MM.1S (cell line): ENCODE results near the gene DAB2.

Experiments
- DNase-seq: peaks from one replicate; pipeline ENCODE4 v3.0.0-alpha.2; 2015
- H2AFZ ChIP-seq: fragments of 300-600 bp; sonication (generic); 2 replicates; pipeline ENCODE4 v1.6.0; 2016; ENCODE audit warnings: antibody characterized with exemption, low read length
- H3F3A ChIP-seq: fragments of 300-600 bp; sonication (generic); 2 replicates; pipeline ENCODE4 v1.6.1; 2016; ENCODE audit warnings: mild to moderate bottlenecking, antibody characterized with exemption, low read length, moderate library complexity, mixed read lengths; ENCODE audit not compliant: insufficient read depth
- H3K27ac ChIP-seq: fragments of 300-600 bp; sonication (generic); 2 replicates; pipeline ENCODE4 v1.5.1; 2016; ENCODE audit warnings: mild to moderate bottlenecking, low read length
- H3K27me3 ChIP-seq: fragments of 300-600 bp; sonication (generic); replicated peaks from 2 replicates; pipeline ENCODE4 v1.6.0; 2016; ENCODE audit warnings: low read length; ENCODE audit not compliant: insufficient read depth
- H3K36me3 ChIP-seq: fragments of 300-600 bp; sonication (generic); replicated peaks from 2 replicates; pipeline ENCODE4 v1.6.1; 2016; ENCODE audit warnings: mild to moderate bottlenecking, low read length, mixed read lengths; ENCODE audit not compliant: insufficient read depth
- H3K4me1 ChIP-seq: fragments of 300-600 bp; sonication (generic); 2 replicates; pipeline ENCODE4 v1.6.1; 2016; ENCODE audit warnings: low read length, mixed read lengths
- H3K4me2 ChIP-seq: fragments of 300-600 bp; sonication (generic); 2 replicates; pipeline ENCODE4 v1.6.0; 2016; ENCODE audit warnings: low read depth, low read length
- H3K4me3 ChIP-seq: fragments of 300-600 bp; sonication (generic); 2 replicates; pipeline ENCODE4 v1.5.1; 2016; ENCODE audit warnings: low read length, mixed read lengths
- H3K79me2 ChIP-seq: fragments of 300-600 bp; sonication (generic); 2 replicates; pipeline ENCODE4 v1.6.1; 2016; ENCODE audit warnings: mixed run types, low read length, mixed read lengths
- H3K9ac ChIP-seq: fragments of 300-600 bp; sonication (generic); 2 replicates; pipeline ENCODE4 v1.6.1; 2016; ENCODE audit warnings: low read length, mixed read lengths
- H3K9me2 ChIP-seq: fragments of 300-600 bp; sonication (generic); replicated peaks from 2 replicates; pipeline ENCODE4 v1.6.1; 2016; ENCODE audit warnings: mild to moderate bottlenecking, low read length, mixed read lengths; ENCODE audit not compliant: insufficient read depth
- H3K9me3 ChIP-seq: fragments of 300-600 bp; sonication (generic); replicated peaks from 2 replicates; pipeline ENCODE4 v1.6.1; 2016; ENCODE audit warnings: mild to moderate bottlenecking, low read length, mixed read lengths; ENCODE audit not compliant: insufficient read depth
- H4K20me1 ChIP-seq: fragments of 300-600 bp; sonication (generic); 2 replicates; pipeline ENCODE4 v1.6.1; 2016; ENCODE audit warnings: mild to moderate bottlenecking, low read length, moderate library complexity, mixed read lengths; ENCODE audit not compliant: insufficient read depth
- CTCF ChIP-seq: fragments of 300-600 bp; sonication (generic); IDR thresholded peaks from 2 replicates; pipeline ENCODE4 v1.5.1; 2016; ENCODE audit warnings: antibody characterized with exemption, low read length, mixed read lengths
- EZH2 ChIP-seq: fragments of 300-600 bp; sonication (generic); optimal IDR thresholded peaks from 2 replicates; pipeline ENCODE3; 2017; ENCODE audit warnings: low read depth, mild to moderate bottlenecking, antibody characterized with exemption, low read length, mixed read lengths
- EZH2phosphoT487 ChIP-seq: fragments of 300-600 bp; sonication (generic); IDR thresholded peaks from 2 replicates; pipeline ENCODE4 v1.6.1; 2018; ENCODE audit warnings: antibody characterized with exemption, low read length

The DAB2 gene

GRCh38 chr5:39452846-39453245, 28.1 kb upstream of the DAB2 start:
- no peaks in the 10 kb centered on the region for H4K20me1 ChIP-seq
- H3F3A ChIP-seq: no peaks in the 10 kb centered on the region
- no peak overlapping the region for H3K4me3 ChIP-seq
- no peaks in the 10 kb centered on the region for H3K9me2 ChIP-seq
- no peaks in the 10 kb centered on the region for H3K79me2 ChIP-seq
- H3K4me2 ChIP-seq: no peak overlapping the region
- no peak overlapping the region for H3K9ac ChIP-seq
- no peak overlapping the region for H2AFZ ChIP-seq
- TF ChIP-seq EZH2phosphoT487: no peak
- TF ChIP-seq CTCF: no peak
- no peak for TF ChIP-seq EZH2
- no peak for DNase-seq
- H3K9me3 ChIP-seq: no peaks in the 10 kb centered on the region
- no peaks in the 10 kb centered on the region for H3K27me3 ChIP-seq
- H3K36me3 ChIP-seq: no peaks in the 10 kb centered on the region
- no peaks in the 10 kb centered on the region for H3K4me1 ChIP-seq
- no peak overlapping the region for H3K27ac ChIP-seq

- no peak overlapping the region for H3K9ac ChIP-seq
Measured at GRCh38 chr5:39451276-39451941, 26.6 kb upstream of the DAB2 start.

DNA sequence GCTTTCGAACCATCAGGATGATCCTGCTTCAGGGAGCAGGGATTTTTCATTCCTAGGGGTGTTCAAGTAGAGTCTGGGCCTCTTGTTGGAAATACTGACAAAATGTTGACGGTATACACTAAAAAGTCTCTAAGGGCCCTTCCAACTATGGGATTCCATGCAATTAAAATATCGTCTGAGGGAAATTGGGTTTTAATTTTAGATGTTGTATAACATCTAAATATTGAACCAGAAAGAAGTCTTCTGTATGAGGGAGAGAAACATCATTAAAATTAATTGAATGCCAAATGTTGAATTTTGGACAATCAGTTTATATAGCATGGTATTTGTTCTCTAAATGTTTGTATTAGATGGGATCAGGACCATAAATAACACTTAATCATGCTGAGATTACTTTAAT, 25.7 kb upstream of the DAB2 start:
- DNase-seq: no peak
- TF ChIP-seq EZH2phosphoT487: no peak
- TF ChIP-seq CTCF: no peak
- H3K79me2 ChIP-seq: no peaks in the 10 kb centered on the region
- no peaks in the 10 kb centered on the region for H3F3A ChIP-seq
- H3K36me3 ChIP-seq: no peaks in the 10 kb centered on the region
- H3K4me2 ChIP-seq: no peak overlapping the region
- no peak overlapping the region for H2AFZ ChIP-seq
- H3K9ac ChIP-seq: no peak overlapping the region
- no peaks in the 10 kb centered on the region for H3K27me3 ChIP-seq
- H3K9me3 ChIP-seq: no peaks in the 10 kb centered on the region
- no peaks in the 10 kb centered on the region for H4K20me1 ChIP-seq
- H3K27ac ChIP-seq: no peak overlapping the region
- H3K9me2 ChIP-seq: no peaks in the 10 kb centered on the region
- no peak overlapping the region for H3K4me3 ChIP-seq
- H3K4me1 ChIP-seq: no peaks in the 10 kb centered on the region

More at GRCh38 chr5:39451276-39451941, 26.6 kb upstream of the DAB2 start:
- Histone ChIP-seq H3K4me1 (no peaks in the 10 kb centered on the region), H3K27ac (no peak overlapping the region), H4K20me1 (no peaks in the 10 kb centered on the region), H3K9me3 (no peaks in the 10 kb centered on the region), H3K36me3 (no peaks in the 10 kb centered on the region), H3K9me2 (no peaks in the 10 kb centered on the region), H3K4me3 (no peak overlapping the region), H3F3A (no peaks in the 10 kb centered on the region), H3K27me3 (no peaks in the 10 kb centered on the region), H3K4me2 (no peak overlapping the region), H3K79me2 (no peaks in the 10 kb centered on the region), H2AFZ (no peak overlapping the region)
- DNase-seq: no peak
- no peak for TF ChIP-seq CTCF
- TF ChIP-seq EZH2phosphoT487: no peak
- no peak for TF ChIP-seq EZH2
